ENCODE results near the gene ZNF654.
"Not testable (repeated sequence)": the region's sequence is repeated elsewhere in the genome, so short reads cannot be mapped to it uniquely, and the experiment has no call there.

The ZNF654 gene

DNA sequence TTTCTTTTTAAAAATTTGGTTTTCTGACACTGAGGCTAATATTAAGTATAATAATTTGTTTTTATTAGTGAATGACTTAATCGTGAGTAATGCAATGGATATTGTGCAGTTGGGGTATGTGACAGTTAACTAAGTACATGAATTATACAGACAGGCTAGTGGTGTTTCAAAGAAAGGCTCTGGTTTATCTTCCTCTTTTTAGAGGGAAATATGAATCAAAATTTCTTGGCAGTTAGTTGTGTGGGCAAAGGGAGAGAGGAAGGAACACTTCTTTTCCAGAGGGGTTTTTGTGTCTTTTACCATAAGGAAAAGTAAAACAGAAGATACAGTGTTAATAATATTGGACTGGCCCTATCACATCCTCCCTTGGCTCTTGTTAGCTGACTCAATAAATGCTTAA is 2.7 kb downstream of the ZNF654 start:
- no peak for DNase-seq (ENCODE audit: low spot score)

DNA sequence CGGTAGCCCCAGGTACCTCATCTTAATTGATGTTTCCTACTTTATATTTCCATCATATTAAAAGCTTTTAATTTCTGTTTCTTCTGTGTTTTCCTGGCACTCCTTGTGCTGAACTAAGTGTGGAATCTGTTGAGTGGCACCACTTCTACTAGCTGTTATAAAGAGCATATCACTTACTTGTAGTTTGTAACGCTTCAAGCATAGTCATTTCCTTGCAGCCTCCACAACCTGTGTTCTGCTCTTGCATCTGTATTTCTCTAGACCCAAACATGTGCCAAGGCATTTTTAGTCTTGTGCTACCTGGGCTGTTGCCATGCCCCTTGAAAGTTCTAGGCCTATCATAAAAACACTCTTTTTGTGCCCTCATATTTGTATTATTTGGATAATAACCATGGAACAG is 16.0 kb downstream of the ZNF654 start:
- no peak for DNase-seq (ENCODE audit: low spot score)

DNA sequence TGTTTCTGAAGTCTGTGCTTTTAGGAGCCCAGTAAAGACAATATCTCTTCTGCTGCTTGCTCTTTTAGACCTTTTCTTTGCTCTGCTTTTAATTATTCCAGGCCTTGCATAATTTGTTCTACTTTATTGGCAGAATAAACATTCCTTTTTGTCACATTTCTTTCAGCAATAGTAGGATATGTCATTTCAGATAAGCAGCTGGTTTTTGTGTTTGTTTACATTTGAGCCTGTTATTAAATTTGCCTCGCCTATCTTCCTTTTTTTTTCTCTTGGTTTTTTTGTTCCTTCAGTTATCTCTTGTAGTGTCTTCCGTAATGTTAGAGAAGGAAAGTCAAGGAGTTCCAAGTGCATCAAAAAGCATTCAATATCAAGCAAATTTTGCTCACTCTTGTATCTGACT is 16.4 kb downstream of the ZNF654 start:
- no peak for DNase-seq (ENCODE audit: low spot score)

DNA sequence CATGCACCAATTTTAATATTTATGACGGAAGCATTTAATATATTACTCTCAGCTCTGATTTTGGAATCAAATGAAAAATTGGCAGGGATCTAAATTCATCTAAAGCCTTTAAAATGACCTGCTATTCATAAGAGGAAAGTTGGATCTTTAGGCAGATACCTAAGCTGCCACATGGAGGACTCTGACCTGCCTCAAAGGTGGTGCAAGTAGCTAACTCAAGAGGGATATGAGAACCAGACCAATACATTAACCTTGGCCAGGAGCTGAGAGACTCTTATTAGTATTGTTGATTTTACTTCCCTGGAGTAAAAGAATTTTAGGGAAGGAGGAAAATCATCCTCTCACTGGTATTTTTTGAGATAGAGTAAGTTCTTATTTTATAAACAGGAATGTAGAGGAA is 17.7 kb downstream of the ZNF654 start:
- DNase-seq (ENCODE audit: low spot score): no peak

DNA sequence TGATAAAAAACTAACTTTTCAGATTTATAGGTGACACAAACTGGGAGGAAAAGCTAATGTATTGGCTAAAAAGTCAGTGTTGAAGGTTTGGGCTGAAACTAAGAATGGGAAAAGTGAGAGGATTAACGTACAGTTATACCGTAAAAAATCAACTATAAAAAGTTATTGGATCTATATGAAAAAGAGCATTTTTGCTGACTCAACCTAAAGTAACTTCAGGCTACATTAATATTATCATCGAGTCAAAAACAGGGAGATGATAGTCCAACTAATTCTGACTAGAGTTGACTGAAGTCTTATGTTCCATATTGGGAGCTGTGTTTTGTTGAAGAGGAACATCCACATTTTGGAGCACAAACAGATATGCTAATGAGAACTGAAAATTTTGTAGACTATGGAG is 19.9 kb downstream of the ZNF654 start:
- DNase-seq (ENCODE audit: low spot score): no peak

DNA sequence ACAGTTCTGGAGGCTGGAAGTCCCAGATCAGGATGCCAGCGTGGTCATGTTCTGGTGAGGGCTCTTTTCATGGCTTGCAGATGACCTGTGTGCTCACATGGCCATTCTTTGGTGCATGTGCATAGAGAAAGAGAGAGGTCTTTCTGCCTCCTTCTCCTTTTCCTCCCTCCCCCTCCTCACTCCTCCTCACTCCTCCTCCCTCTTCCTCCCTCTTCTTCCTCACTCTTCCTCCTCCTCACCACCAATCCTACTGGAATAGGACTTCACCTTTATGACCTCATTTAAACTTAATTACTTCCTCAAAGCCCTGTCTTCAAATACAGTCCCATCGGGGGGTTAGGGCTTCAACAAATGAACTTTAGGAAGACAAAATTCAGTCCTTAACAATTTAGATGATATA is 23.8 kb downstream of the ZNF654 start:
- DNase-seq (ENCODE audit: low spot score): no peak

DNA sequence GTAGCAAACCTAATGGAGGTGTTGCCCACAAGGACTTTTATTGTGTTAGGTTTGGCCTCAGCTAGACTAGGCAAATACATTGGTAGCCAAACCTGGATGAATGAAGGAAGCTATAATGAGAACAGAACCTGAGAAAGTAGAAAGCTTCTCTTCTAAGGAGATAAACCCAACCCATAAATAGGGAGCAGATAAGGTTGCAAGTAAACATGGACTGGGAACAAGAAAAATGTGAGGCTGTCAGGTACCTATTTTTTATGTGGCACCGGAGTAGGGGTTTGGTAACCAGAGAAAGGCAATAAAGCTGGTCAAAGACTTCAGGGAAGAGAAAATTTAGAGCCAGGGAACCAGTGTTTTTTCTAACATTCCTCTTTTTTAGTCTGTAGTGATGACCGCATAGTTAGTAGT is 25.0 kb downstream of the ZNF654 start:
- no peak for DNase-seq (ENCODE audit: low spot score)

DNA sequence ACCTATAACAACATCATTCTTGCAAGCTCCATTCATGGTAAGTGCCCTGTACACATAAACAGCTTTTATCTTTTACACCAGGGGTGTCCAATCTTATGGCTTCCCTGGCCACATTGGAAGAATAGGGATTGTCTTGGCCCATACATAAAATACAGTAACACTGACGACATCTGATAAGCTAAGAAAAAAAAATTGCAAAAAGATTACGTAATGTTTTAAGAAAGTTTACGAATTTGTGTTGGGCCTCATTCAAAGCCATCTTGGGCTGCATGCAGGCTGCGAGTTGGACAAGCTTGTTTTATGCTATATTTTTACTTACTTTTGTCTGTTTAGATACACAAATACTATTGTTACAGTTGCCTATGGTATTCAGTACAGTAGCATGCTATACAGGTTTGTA is 31.6 kb downstream of the ZNF654 start:
- no peak for DNase-seq (ENCODE audit: low spot score)

DNA sequence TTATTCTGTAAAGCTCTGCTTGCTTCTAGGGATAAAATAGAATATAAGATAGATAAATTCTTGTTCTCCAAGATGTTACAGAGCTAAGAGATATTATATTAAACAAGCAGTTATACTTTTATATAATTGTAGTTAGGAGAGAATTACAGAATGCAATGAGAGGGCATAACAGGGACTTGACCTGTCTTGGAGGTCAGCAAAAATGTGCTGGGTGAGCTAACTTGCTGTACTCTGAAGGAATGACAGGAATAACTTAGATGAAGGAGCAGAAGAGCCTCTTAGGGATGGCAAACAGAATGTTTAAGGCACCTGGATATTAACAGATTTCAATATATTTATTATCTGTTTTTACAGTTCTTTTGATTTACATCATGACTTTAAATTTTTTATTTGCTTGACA is 33.2 kb downstream of the ZNF654 start:
- DNase-seq (ENCODE audit: low spot score): no peak

DNA sequence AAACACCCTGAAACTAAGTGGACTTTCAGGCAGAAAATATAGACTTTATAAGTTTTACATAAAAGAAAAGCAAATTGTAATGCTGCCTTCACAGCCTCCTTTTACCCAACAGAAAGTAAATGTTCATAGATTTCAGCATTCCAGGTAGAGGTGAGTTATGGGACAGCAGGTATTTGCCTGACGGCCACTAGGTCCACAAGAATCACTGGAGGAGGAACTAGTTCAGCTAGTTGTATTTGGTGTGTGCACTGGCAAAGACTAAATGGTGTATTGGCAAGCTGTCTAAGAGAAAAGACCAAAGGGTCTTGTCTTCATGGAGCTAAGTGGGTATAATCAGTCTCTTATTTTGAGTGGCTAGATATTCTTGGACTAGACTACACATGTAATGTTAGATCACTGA is 34.2 kb downstream of the ZNF654 start:
- DNase-seq (ENCODE audit: low spot score): no peak

DNA sequence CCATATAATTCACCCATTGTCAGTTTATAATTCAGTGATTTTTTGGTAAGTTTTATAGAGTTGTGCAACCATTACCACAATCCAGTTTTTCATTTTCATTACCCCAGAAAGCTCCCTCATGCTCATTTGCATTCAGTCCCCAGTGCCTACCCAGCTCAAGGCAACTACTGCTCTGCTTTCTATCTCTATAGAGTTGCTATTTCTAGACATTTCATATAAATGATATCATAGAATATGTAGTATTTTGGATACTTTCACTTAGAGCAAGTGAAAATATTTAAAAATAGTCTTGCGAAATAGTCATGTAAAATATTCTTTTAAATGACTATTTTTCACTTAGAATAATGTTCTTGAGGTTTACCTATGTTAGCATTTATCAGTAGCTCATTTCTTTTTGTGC is 42.1 kb downstream of the ZNF654 start:
- DNase-seq (ENCODE audit: low spot score): no peak

DNA sequence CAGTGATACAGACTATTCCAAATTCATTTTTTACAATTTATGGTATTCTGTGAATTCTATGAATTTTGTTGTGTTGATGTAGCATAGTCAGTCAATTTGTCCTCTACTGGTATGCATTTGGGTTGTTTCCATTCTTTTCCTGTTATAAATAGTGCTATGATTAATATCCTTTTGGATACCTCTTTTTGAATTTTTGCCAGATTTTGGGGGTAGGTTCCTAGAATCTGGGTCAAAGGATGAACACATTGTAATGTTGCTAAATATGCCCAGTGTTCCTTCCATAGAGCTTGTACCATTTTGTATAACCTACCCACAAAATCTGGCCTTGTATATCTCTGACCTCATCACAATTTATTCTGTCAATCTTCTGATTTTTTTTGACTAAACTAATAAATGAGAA is 46.3 kb downstream of the ZNF654 start:
- DNase-seq (ENCODE audit: low spot score): no peak

DNA sequence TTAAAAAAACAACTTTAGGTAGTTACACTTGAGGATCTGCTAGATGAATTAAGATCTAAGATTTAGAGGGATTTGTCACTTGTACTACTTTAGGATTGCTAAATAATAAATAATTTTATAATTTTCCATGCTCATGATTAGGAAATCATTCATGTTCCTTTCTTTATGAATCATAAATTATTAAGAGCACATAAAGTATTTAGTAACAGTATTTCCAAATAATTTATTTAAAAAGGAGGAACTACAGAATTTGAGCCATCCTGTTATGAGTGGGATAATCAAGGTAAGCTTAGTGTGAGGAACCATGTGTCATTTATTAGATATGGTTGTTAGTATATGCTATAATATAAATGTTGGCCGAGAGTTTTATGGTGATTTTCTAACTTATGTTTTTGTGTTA is 53.2 kb downstream of the ZNF654 start:
- no peak for DNase-seq (ENCODE audit: low spot score)

DNA sequence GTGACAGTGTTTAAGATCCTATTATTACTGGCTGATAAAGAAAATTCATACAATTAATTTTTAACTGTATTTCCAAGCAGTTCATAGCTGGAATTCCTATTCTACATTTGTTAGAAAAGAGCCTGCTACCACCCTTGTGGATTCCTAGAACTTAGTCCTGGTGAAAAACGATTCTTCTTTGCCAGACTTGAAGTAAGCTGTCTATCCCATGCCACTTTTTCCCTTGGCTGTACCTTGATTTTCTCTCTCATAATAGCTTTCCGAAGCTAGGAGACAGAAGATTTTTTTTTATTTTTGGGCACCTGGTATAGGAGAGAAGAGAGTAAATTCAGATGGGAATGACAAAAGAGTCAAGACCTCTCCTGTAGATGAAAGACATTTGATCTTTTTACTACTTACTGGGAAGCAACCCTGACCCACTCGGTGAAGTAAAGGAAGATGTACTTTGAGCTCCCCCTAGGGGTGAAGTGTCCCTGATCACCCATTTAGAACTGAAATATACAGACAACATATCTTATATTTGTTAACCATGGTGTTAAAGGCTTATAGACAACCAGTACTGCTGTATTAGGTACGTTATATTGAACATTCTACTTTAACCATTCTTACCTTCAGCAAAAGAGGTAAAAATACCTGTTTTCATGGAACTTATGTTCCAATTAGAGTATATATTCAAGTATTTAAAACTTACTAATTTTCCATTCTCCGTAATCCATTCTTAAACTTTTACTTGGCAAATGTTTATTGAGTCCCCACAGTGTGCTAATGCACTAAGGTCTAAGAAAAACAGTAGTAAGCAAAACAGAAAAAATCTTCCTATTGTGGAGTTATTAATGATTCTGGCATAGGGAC is 54.5 kb downstream of the ZNF654 start:
- peak; percentile 70 for DNase-seq (ENCODE audit: low spot score)

DNA sequence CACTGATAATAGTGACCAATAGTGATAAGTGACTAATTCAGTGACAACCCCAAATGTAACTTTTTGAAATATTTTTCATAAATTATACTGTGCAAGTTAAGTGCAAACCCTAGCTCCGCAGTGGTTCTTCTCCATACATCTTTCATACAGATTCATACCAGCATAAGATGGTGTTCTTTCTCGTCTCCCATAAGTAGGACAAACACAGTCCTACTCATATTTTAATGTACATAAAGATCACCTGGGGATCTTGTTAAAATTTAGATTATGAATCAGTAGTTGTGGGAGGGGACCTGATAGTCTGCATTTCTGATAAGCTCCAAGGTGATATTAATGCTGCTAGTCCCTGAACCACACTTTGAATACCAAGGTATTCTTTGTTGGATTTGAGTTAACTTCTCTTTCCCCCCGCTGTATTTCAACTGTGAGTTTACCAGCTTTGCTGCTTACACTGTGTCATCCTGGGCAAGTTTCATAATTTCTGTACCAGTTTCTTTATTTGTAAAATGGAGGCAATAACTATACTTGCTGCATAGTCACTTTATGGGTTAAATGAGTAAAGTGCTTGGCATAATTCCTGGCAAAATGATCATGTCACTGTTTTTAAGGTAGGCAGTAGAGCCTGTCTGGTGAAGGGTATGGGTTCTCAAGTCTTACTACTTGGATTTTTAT is 56.0 kb downstream of the ZNF654 start:
- no peak for DNase-seq (ENCODE audit: low spot score)

DNA sequence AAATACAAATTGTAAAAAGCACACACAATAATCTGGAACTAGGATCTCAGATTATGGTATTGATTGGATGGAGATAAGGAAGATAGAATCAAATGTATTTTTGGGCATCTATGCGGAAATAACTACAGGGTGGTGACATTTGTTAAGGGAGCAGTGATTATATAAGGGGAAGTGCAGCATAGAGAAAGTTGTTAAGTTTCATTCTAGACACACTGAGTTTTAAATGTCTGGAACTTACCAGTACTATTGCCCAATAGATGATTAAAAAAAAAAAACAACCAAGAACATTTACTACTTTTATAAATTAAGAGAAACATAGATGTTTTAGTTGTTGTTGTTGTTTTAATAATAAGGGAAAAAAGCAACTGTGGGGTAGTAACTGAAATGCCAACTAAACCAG is 58.6 kb downstream of the ZNF654 start:
- DNase-seq (ENCODE audit: low spot score): no peak

DNA sequence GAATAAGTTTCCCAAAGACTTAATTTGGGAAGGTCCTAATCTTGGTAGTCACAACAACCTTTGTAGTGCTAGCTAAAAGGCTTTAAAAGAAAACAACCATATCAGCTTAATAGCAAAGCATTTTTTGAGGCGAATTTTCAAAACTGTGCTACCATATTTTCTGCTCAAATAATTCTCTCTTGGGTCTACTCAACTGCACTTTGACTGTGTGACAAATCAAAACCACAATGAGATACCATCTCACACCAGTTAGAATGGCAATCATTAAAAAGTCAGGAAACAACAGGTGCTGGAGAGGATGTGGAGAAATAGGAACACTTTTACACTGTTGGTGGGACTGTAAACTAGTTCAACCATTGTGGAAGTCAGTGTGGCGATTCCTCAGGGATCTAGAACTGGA is 59.5 kb downstream of the ZNF654 start:
- not testable (repeated sequence) for DNase-seq (ENCODE audit: low spot score)

DNA sequence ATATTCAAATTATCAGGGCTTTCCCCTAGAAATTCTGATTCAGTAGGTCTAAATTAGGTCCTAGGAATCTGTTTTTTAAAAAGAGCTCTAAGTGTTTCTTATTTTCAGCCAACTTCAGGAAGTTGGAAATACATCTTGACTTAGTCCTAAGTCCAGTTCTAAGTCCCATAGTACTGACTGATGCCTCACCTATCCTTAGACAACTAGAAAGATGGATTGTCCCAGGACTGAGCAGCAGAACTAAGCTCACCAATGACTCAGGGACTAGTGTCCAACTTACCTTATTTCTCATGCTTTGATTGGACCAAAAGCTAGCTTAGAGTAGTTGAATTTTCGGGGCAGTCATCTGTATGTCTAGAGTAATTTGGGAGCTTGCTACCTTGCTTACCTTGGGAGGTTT is 64.5 kb downstream of the ZNF654 start:
- DNase-seq (ENCODE audit: low spot score): no peak

DNA sequence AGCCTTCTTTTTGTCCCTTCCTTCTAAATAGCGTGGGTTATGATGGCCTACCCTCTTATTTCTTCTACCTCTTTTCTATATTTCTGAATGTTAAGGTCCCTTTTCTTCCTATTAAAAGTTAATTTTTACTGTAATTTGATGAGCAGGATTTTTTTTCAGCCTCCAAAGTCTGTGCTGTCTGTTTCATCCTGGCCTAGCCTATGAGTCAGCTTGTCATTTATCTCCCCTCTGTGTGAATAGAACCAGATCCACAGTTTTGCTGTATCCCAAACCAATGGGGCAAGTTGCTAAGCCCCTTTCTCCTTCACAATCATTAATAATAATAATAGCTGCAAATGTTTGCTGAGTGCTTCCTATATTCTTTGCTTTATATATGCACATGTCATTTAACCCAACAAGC is 72.6 kb downstream of the ZNF654 start:
- no peak for DNase-seq (ENCODE audit: low spot score)

DNA sequence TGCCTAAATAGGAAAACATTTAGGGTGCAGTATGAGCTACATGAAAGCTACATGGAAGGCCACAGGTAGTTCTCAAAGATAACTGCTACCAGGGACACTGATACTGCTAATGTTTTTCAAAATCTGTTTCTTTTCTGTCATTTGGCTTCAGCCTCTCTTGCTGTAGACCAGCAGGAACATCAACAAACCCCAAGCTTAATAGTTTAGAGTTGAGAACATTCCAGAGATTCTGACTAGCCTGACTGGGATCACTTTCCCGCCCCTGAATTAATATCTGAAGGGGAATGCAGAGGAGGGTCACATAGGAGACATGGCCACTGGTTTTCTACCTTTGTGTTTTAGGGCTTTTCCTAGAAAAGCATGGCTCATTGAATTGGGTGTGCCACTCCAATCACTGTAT is 73.8 kb downstream of the ZNF654 start:
- DNase-seq (ENCODE audit: low spot score): no peak

DNA sequence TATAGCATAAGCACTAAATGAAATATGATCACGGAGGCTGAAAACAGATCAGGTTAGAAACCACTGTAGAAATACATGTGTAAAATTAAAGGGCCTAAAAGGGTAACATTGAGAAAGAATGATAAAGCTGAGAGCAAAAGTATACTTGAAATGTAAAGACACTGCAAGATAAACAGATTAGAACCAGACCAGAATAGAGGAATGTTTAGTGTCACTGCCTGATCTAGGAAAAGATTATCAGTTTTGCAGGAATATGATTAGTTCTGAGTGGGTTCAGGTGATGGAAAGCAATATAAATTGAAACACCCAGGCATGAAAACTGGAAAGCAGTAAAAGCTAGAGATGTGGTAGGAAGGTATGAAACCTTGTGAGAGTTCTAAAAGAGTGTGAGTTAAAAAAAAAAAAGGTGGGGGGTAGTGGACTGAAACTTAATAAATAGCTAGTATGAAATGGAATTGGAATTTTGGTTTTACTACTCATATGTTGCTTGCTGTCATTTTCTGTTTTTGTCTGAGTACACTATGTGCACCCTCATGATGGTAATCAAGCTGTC is 74.7 kb downstream of the ZNF654 start:
- DNase-seq (ENCODE audit: low spot score): no peak

DNA sequence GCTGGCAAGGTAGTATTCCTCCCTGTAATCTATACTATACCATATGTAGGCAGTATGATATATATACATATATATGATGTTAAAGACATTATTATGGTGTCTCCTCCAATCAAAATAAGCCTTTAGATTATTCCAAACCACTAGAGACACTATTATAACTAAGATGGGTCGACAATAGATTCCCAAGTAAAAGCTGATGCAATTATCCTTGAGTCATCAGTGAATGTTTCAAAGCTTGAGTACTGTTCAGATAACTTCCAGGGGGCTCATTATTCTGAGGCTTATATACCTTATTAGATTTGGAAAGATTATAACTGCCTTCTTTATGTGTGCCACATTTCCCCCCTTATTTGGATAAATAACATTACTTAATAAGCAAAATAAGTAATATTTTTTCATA is 78.8 kb downstream of the ZNF654 start:
- no peak for DNase-seq (ENCODE audit: low spot score)

DNA sequence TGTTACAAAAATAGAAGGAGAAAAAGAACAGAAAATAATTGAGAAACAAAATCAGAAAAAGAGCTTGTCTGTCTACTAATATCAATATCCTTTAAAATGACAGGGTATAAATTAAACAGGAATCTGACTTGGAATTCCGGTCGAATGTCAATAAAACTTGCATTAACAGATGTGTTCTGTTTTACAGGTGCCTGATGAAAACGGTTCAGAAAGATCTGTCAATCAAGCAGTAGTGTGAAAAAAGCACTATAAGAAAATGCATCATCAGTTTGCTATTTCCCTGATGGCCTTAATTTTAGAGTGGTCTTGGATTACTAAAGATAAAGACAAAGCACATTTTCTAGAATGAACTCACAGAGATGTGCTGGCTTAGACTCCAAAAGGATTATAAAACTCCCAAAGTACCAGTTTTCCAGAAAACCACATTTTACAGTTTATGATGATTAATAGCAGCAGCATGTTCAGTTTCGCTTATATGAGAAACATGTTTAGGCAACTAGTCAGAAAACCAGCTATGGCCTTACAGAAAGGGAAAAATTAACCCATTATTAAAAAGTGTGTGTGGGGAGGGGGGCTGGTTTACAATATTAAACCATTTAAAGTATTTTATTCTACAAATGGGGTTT is 82.5 kb downstream of the ZNF654 start:
- DNase-seq (ENCODE audit: low spot score): no peak
